Activated CD8-positive, alpha-beta T cell treated with anti-CD3 and anti-CD28 coated beads for 36 hours (primary cell): ENCODE results near the gene PNMT. TPM values are rescaled to one million over a fixed set of nuclear protein-coding genes. Genes with fewer than 3 reads are reported as not detected.

ENCODE experiments used
- ATAC-seq: fragments of 200-7000 bp; cut with Tn5 transposase; one replicate; pipeline ENCODE4 v1.10.0; 2021; ENCODE audit warnings: mild to moderate bottlenecking, moderate library complexity
- CTCF ChIA-PET: fragments of 350-600 bp; sonication (Branson Sonifier 250); formaldehyde crosslinking; loops from one replicate; lab custom pipeline; 2021; ENCODE audit warnings: antibody characterized with exemption; lab: Charles Lee
- POLR2A ChIA-PET: fragments of 350-600 bp; sonication (Branson Sonifier 250); formaldehyde crosslinking; loops from one replicate; lab custom pipeline; 2021; ENCODE audit warnings: antibody characterized with exemption; lab: Charles Lee
- DNase-seq: peaks from one replicate; pipeline ENCODE4 v3.0.0-alpha.2; 2020
- H3K27ac Mint-ChIP-seq: one replicate; pipeline ENCODE4 v1.8.0; 2021; ENCODE audit warnings: mild to moderate bottlenecking, mixed read lengths
- H3K27me3 Mint-ChIP-seq: one replicate; pipeline ENCODE4 v1.8.0; 2021; ENCODE audit warnings: mixed read lengths
- H3K36me3 Mint-ChIP-seq: one replicate; pipeline ENCODE4 v1.8.0; 2021; ENCODE audit warnings: low read depth, mixed read lengths
- H3K4me1 Mint-ChIP-seq: one replicate; pipeline ENCODE4 v1.8.0; 2021; ENCODE audit warnings: low read depth, mixed read lengths
- H3K4me3 Mint-ChIP-seq: one replicate; pipeline ENCODE4 v1.8.0; 2021; ENCODE audit warnings: mild to moderate bottlenecking, moderate library complexity, mixed read lengths
- H3K9me3 Mint-ChIP-seq: one replicate; pipeline ENCODE4 v1.8.0; 2021; ENCODE audit warnings: mixed read lengths
- CTCF ChIP-seq: fragments of 200-600 bp; IDR thresholded peaks from one replicate; pipeline ENCODE4 v1.8.0; 2022; ENCODE audit warnings: antibody characterized with exemption, mild to moderate bottlenecking
- intact Hi-C: fragments of 100-400 bp; cut with micrococcal nuclease; formaldehyde crosslinking; loops from one replicate; pipeline ENCODE4 v1.10.0; 2022
- total RNA-seq, 2 experiments: library from RNA; stranded (reverse); gene quantifications; one replicate each; pipeline ENCODE4 v1.2.3, GENCODE V29; 2021

Gene PNMT
- total RNA-seq, 2 experiments from 2014 or later = 0.40 TPM; not detected in 1

DNA sequence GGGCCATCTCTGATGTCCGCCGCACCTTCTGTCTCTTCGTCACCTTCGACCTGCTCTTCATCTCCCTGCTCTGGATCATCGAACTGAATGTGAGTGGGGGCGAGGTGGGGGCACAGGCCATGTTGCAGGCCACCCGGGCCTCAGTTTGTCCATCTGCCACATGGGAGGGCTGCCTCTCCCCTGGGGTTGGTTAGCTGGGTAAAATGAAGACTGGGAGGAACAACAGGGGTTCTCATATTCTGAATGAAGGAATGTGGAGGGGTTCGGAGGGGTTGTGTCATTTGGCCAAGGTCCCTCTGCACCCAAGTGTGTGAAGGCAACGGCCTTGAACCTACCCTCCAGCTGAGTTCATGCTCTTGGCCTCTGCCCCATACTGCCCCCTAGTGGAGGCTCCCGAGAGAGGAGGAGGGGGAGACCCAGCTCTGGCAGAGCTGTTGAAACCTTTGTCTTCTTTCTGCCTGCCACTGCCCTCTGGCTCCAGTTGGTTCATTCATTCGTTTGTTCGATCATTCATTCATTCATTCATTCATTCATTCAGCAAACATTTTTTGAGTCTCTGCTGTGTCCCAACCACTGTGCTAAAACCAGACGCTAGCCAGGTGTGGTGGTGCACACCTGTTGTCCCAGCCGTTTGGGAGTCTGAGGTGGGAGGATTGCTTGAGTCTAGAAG lies 14.5 kb upstream of the PNMT start:
- TF ChIP-seq CTCF = peak; percentile 96
- peaks cover 7% of the 10 kb centered on the region for H3K36me3 Mint-ChIP-seq
- no peak overlapping the region for H3K27ac Mint-ChIP-seq
- peaks cover 48% of the 10 kb centered on the region for H3K4me1 Mint-ChIP-seq
- POLR2A ChIA-PET = interaction anchor here (1.0 to 1.5 kb wide), 3 partner anchors 13 to 25 kb away, joined by 3 to 4 read pairs (median 4); no protein-coding TSS in a partner anchor
- CTCF ChIA-PET = interaction anchor here (0.5 to 6.4 kb wide), 44 partner anchors 8 to 572 kb away, joined by 3 to 146 read pairs (median 4); partner anchors contain the start of genes MIEN1, PGAP3, PNMT and STARD3
- intact Hi-C loops = no loop called here
- ATAC-seq (peak; percentile 91), DNase-seq (peak; percentile 89)
- no peaks in the 10 kb centered on the region for H3K27me3 Mint-ChIP-seq
- H3K9me3 Mint-ChIP-seq = no peaks in the 10 kb centered on the region
- H3K4me3 Mint-ChIP-seq = no peak overlapping the region

- H3K27ac Mint-ChIP-seq = no peak overlapping the region
- no peak for TF ChIP-seq CTCF
- H3K4me1 Mint-ChIP-seq = peaks cover 49% of the 10 kb centered on the region
- peaks cover 7% of the 10 kb centered on the region for H3K36me3 Mint-ChIP-seq
- CTCF ChIA-PET = interaction anchor here (0.6 to 6.4 kb wide), 16 partner anchors 10 to 371 kb away, joined by 3 to 146 read pairs (median 12); partner anchors contain the start of genes GRB7, MIEN1, PNMT and STARD3
- no peaks in the 10 kb centered on the region for H3K9me3 Mint-ChIP-seq
- ATAC-seq = no peak
- POLR2A ChIA-PET = interaction anchor here (1.5 kb wide), 1 partner anchor 14 kb away, joined by 4 read pairs; no protein-coding TSS in a partner anchor
- H3K27me3 Mint-ChIP-seq = no peaks in the 10 kb centered on the region
- no peak for DNase-seq
- intact Hi-C loops = no loop called here
- H3K4me3 Mint-ChIP-seq = no peak overlapping the region
These were observed 13.1 kb upstream of the PNMT start for GRCh38 chr17:39655105-39655504.

DNA sequence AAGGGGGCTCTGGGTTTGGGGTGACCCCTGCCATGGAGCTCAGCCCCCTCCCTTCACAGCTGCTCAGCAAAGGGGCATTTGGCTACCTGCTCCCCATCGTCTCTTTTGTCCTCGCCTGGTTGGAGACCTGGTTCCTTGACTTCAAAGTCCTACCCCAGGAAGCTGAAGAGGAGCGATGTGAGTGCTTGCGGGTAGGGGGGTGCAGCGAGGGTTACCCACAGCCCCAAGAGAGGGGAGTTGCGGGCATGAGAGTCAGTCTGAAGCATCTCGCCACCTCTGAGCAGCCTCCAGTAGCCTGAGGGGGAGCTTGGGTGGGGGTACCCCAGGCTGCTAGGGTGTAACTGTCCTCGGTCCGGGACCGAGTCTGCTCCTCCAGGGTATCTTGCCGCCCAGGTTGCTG lies 9.9 kb upstream of the PNMT start:
- DNase-seq (no peak), ATAC-seq (no peak)
- Mint-ChIP-seq H3K27me3 (no peaks in the 10 kb centered on the region), H3K36me3 (peaks cover 7% of the 10 kb centered on the region), H3K4me3 (no peak overlapping the region), H3K27ac (no peak overlapping the region), H3K9me3 (no peaks in the 10 kb centered on the region), H3K4me1 (peaks cover 30% of the 10 kb centered on the region)
- intact Hi-C loops = no loop called here
- ChIA-PET CTCF (interaction anchor here (0.9 to 1.7 kb wide), 4 partner anchors 10 to 42 kb away, joined by 3 to 6 read pairs (median 5); partner anchors contain the start of gene PNMT), POLR2A (interaction anchor here (0.8 kb wide), 1 partner anchor 37 kb away, joined by 3 read pairs; no protein-coding TSS in a partner anchor)
- TF ChIP-seq CTCF = no peak

DNA sequence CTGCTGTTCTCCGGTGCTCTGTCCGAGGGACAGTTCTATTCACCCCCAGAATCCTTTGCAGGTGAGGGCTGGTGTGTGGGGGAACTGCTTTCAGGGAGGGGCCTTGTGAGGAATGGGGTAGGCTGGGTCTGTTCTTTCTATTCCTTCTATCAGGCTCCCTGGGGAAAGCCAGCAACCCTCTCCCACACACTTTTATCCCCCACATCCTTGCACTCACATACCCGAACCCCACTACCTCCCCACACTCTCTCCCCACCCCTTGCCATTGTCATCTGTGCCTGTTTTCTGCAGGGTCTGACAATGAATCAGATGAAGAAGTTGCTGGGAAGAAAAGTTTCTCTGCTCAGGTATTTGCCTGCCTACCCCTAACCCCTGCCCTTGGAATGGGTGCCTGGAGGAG lies 9.5 kb upstream of the PNMT start:
- no peaks in the 10 kb centered on the region for H3K27me3 Mint-ChIP-seq
- TF ChIP-seq CTCF = no peak
- H3K9me3 Mint-ChIP-seq = no peaks in the 10 kb centered on the region
- DNase-seq (no peak), ATAC-seq (no peak)
- intact Hi-C loops = no loop called here
- H3K36me3 Mint-ChIP-seq = peaks cover 7% of the 10 kb centered on the region
- H3K4me1 Mint-ChIP-seq = peaks cover 28% of the 10 kb centered on the region
- CTCF ChIA-PET = interaction anchor here (0.9 to 1.7 kb wide), 3 partner anchors 10 to 42 kb away, joined by 3 to 6 read pairs (median 6); partner anchors contain the start of gene PNMT
- POLR2A ChIA-PET = interaction anchor here (0.8 kb wide), 1 partner anchor 37 kb away, joined by 3 read pairs; no protein-coding TSS in a partner anchor
- H3K27ac Mint-ChIP-seq = no peak overlapping the region
- no peak overlapping the region for H3K4me3 Mint-ChIP-seq
